Endodermal cell (in vitro differentiated cells): Measurements from ENCODE around the gene PAF1. TPM values are rescaled to one million over a fixed set of nuclear protein-coding genes. Genes with fewer than 3 reads are reported as not detected.

ENCODE experiments used
- DNase-seq: peaks from one replicate; pipeline ENCODE4 v3.0.0-alpha.2; 2017
- H3K27ac ChIP-seq: 2 replicates; pipeline ENCODE4 v1.5.1; 2013; ENCODE audit warnings: mild to moderate bottlenecking, low read depth, low read length, moderate library complexity
- H3K27me3 ChIP-seq: 2 replicates; pipeline ENCODE4 v1.6.1; 2013; ENCODE audit warnings: mild to moderate bottlenecking, low read length, moderate library complexity; ENCODE audit not compliant: insufficient read depth, control insufficient read depth, poor library complexity, severe bottlenecking
- H3K36me3 ChIP-seq: 2 replicates; pipeline ENCODE4 v1.7.0; 2013; ENCODE audit warnings: mild to moderate bottlenecking, low read length, moderate library complexity; ENCODE audit not compliant: control insufficient read depth, insufficient read depth
- H3K4me1 ChIP-seq: one replicate; pipeline ENCODE4 v1.7.0; 2013; ENCODE audit warnings: low read length; ENCODE audit not compliant: control insufficient read depth, insufficient read depth
- H3K4me3 ChIP-seq: 2 replicates; pipeline ENCODE4 v1.5.1; 2013; ENCODE audit warnings: mild to moderate bottlenecking, low read length, moderate library complexity
- H3K9ac ChIP-seq: 2 replicates; pipeline ENCODE4 v1.6.1; 2013; ENCODE audit warnings: mild to moderate bottlenecking, low read length, moderate library complexity; ENCODE audit not compliant: poor library complexity, severe bottlenecking; ENCODE audit errors: extremely low read depth
- H3K9me3 ChIP-seq: 2 replicates; pipeline ENCODE4 v1.6.1; 2013; ENCODE audit warnings: mild to moderate bottlenecking, low read length, moderate library complexity; ENCODE audit not compliant: control insufficient read depth
- H3K27ac Mint-ChIP-seq: 2 replicates; pipeline ENCODE4 v1.8.0; 2020; ENCODE audit warnings: mixed read lengths
- H3K27me3 Mint-ChIP-seq: 2 replicates; pipeline ENCODE4 v1.8.0; 2021; ENCODE audit warnings: mild to moderate bottlenecking, mixed read lengths; ENCODE audit not compliant: insufficient read depth
- H3K36me3 Mint-ChIP-seq: 2 replicates; pipeline ENCODE4 v1.8.0; 2020; ENCODE audit warnings: low read depth, mixed read lengths
- H3K4me1 Mint-ChIP-seq: 2 replicates; pipeline ENCODE4 v1.8.0; 2020; ENCODE audit warnings: mixed read lengths
- H3K4me3 Mint-ChIP-seq: 2 replicates; pipeline ENCODE4 v1.8.0; 2020; ENCODE audit warnings: mild to moderate bottlenecking, moderate library complexity, mixed read lengths
- H3K9me3 Mint-ChIP-seq: 2 replicates; pipeline ENCODE4 v1.8.0; 2020; ENCODE audit warnings: mild to moderate bottlenecking, mixed read lengths
- CTCF ChIP-seq: fragments of 200-600 bp; sonication (generic); conservative IDR thresholded peaks from 2 replicates; pipeline ENCODE4 v1.5.0; 2021; ENCODE audit warnings: antibody characterized with exemption, mild to moderate bottlenecking
- WGBS, 2 experiments: methylation state at CpG; one replicate each; pipeline versions ENCODE4 v1.1.5 to v1.1.7; 2013; ENCODE audit warnings: missing lambda C conversion rate in 2 of 2, mixed read lengths in 1 of 2; ENCODE audit not compliant: insufficient coverage in 1 of 2, insufficient read length in 1 of 2; 5-methylcytosine and 5-hydroxymethylcytosine counted together
- total RNA-seq, 2 donors: library from RNA; stranded (reverse); fragmentation: NEBNext Ultra II Directional in 1 of 2; extraction: Animal tissue kit (Norgen Biotek cat#: 25700) in 1 of 2; gene quantifications; 2 replicates in 1 of 2; 3 replicates in 1 of 2; pipeline ENCODE4 v1.2.1, GENCODE V29; 2021

PAF1 gene
- total RNA-seq, 2 donors from 2014 or later: 28.4 to 28.8 TPM

- no peak overlapping the region for H3K27ac Mint-ChIP-seq
- Histone ChIP-seq H3K4me1 (no peaks in the 10 kb centered on the region), H3K36me3 (peaks cover 84% of the 10 kb centered on the region), H3K27ac (no peak overlapping the region), H3K4me3 (no peak overlapping the region), H3K27me3 (no peaks in the 10 kb centered on the region), H3K9ac (no peak overlapping the region), H3K9me3 (no peaks in the 10 kb centered on the region)
- H3K4me1 Mint-ChIP-seq: no peaks in the 10 kb centered on the region
- no peaks in the 10 kb centered on the region for H3K9me3 Mint-ChIP-seq
- DNase-seq: no peak
- no peak for TF ChIP-seq CTCF
- H3K4me3 Mint-ChIP-seq: no peak overlapping the region
- no peaks in the 10 kb centered on the region for H3K27me3 Mint-ChIP-seq
- peaks cover 82% of the 10 kb centered on the region for H3K36me3 Mint-ChIP-seq
- 94 to 96% methylated on average over 15 to 18 of the region's 18 CpGs for WGBS, 2 experiments
Observed at GRCh38 chr19:39377373-39378362, 13.2 kb downstream of the PAF1 start.

- H3K36me3 Mint-ChIP-seq: peaks cover 81% of the 10 kb centered on the region
- H3K4me3 Mint-ChIP-seq: no peak overlapping the region
- H3K27me3 Mint-ChIP-seq: no peaks in the 10 kb centered on the region
- H3K4me3 ChIP-seq: no peak overlapping the region
- no peaks in the 10 kb centered on the region for H3K9me3 Mint-ChIP-seq
- TF ChIP-seq CTCF: no peak
- H3K9me3 ChIP-seq: no peaks in the 10 kb centered on the region
- H3K4me1 ChIP-seq: no peaks in the 10 kb centered on the region
- H3K9ac ChIP-seq: no peak overlapping the region
- H3K36me3 ChIP-seq: peaks cover 82% of the 10 kb centered on the region
- no peak overlapping the region for H3K27ac ChIP-seq
- no peaks in the 10 kb centered on the region for H3K4me1 Mint-ChIP-seq
- H3K27me3 ChIP-seq: no peaks in the 10 kb centered on the region
- no peak overlapping the region for H3K27ac Mint-ChIP-seq
- no peak for DNase-seq
Observed at GRCh38 chr19:39375929-39376328, 15.0 kb downstream of the PAF1 start.

- Histone ChIP-seq H3K9ac (no peak overlapping the region), H3K4me1 (no peaks in the 10 kb centered on the region), H3K27ac (no peak overlapping the region), H3K36me3 (peaks cover 82% of the 10 kb centered on the region), H3K4me3 (no peak overlapping the region), H3K9me3 (no peaks in the 10 kb centered on the region), H3K27me3 (no peaks in the 10 kb centered on the region)
- no peak for TF ChIP-seq CTCF
- Mint-ChIP-seq H3K4me1 (no peaks in the 10 kb centered on the region), H3K27ac (no peak overlapping the region), H3K27me3 (no peaks in the 10 kb centered on the region), H3K9me3 (no peaks in the 10 kb centered on the region), H3K36me3 (peaks cover 82% of the 10 kb centered on the region), H3K4me3 (no peak overlapping the region)
- no peak for DNase-seq
- 97 to 100% methylated on average over 2 of the region's 2 CpGs for WGBS, 2 experiments
Observed at GRCh38 chr19:39372941-39373340, 18.0 kb downstream of the PAF1 start.
